ENCODE data around the gene EFNB2. TPM values are rescaled to one million over a fixed set of nuclear protein-coding genes. Genes with fewer than 3 reads are reported as not detected.

The EFNB2 gene
- total and polyA plus RNA-seq, 2 of the 13 experiments (the other 11 are each of a cell fraction or from before 2014, with no cell fraction given), result 0.11 to 0.20 TPM

DNA sequence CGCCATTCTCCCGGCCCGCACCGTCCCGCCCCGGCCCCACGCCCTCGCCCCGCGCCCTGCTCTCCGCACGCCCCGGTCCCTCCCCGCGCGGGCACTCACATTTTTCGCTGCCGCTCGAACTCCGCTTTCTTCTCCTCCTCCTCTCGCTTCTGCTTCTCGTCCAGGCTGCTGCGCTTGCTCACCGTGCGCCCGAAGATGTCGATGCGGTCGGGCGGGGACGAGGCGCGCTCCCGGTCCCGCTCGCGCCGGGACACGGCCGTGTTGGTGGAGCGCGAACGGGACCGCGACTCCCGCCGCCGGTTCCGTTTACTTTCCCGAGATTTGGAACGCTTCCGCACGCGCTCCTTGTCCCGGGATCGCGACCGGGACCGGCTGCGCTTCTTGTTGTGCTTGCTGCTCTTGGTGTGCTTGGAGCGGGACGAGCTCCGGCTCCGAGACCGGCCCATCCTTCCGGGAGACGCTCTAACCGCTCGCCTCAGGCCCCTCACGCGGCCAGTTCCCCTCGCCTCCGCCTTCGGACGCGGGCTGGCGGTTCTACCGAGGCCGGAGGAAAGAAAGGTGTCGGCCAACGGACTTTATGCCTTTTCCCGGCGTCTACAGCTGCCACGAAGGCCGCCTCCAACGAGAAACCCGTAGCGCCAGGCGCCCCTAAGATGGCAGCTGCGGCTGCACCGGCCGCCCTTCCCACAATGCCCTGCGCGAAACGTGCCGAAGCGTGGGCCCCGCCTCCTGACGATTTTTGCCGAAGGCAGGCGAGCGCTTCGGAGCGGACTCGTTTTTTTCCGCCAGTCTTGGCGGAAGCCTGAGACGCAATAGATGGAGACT, 32.2 kb upstream of the EFNB2 start, which contains the start of gene ARGLU1 (continued):
- TF ChIP-seq, protein P1, sequence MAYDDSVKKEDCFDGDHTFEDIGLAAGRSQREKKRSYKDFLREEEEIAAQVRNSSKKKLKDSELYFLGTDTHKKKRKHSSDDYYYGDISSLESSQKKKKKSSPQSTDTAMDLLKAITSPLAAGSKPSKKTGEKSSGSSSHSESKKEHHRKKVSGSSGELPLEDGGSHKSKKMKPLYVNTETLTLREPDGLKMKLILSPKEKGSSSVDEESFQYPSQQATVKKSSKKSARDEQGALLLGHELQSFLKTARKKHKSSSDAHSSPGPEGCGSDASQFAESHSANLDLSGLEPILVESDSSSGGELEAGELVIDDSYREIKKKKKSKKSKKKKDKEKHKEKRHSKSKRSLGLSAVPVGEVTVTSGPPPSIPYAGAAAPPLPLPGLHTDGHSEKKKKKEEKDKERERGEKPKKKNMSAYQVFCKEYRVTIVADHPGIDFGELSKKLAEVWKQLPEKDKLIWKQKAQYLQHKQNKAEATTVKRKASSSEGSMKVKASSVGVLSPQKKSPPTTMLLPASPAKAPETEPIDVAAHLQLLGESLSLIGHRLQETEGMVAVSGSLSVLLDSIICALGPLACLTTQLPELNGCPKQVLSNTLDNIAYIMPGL (CRISPR knock-in tag; IDR thresholded peaks at IDR 0.05; ENCODE audit: borderline replicate concordance in 1 of 2, low read depth in 1 of 2), result peak; percentile 32 to 89; a peak in 3 of 4 replicates
- TF ChIP-seq ZNF44 (CRISPR knock-in tag; IDR thresholded peaks at IDR 0.05) (peak; percentile 48; the same call in 1 of the 2 replicates), ATF7-NPFF (CRISPR knock-in tag; IDR thresholded peaks at IDR 0.05; ENCODE audit: low read depth) (peak; percentile 84; the same call in 1 of the 2 replicates), SPEN (CRISPR knock-in tag; IDR thresholded peaks at IDR 0.05; ENCODE audit: low read depth) (peak; percentile 86; the same call in 1 of the 2 replicates), ESRRA (CRISPR knock-in tag; IDR thresholded peaks at IDR 0.05; ENCODE audit: low read depth) (no peak), MAF1 (CRISPR knock-in tag; IDR thresholded peaks at IDR 0.05; ENCODE audit: borderline replicate concordance) (0 out of 2 replicates have a peak, but pooled peaks have one; percentile 54), HDAC1 (CRISPR knock-in tag; IDR thresholded peaks at IDR 0.05) (peak; percentile 61; the same call in 1 of the 2 replicates), DNMT3B (CRISPR knock-in tag; conservative IDR thresholded peaks at IDR 0.05) (no peak), ZNF777 (CRISPR knock-in tag; IDR thresholded peaks at IDR 0.05) (peak; percentile 61; the same call in 1 of the 2 replicates), PAWR (CRISPR knock-in tag; IDR thresholded peaks at IDR 0.05; ENCODE audit: borderline replicate concordance) (no peak), HOXA3 (CRISPR knock-in tag; IDR thresholded peaks at IDR 0.05) (peak; percentile 89), ELF3 (CRISPR knock-in tag; IDR thresholded peaks at IDR 0.05) (peak; percentile 24; the same call in 1 of the 2 replicates), ERF (CRISPR knock-in tag; IDR thresholded peaks at IDR 0.05) (peak; percentile 45; the same call in 1 of the 2 replicates), PPARG (CRISPR knock-in tag; conservative IDR thresholded peaks at IDR 0.05) (0 out of 2 replicates have a peak, but pooled peaks have one; percentile 29), ZNF501 (CRISPR knock-in tag; IDR thresholded peaks at IDR 0.05) (peak; percentile 89), SNAI1 (CRISPR knock-in tag; IDR thresholded peaks at IDR 0.05; ENCODE audit: borderline replicate concordance) (no peak; the same call in 1 of the 2 replicates), HBP1 (CRISPR knock-in tag; IDR thresholded peaks at IDR 0.05; ENCODE audit: low read depth) (peak; percentile 29; the same call in 1 of the 2 replicates)
- TF ChIP-seq, protein P2, sequence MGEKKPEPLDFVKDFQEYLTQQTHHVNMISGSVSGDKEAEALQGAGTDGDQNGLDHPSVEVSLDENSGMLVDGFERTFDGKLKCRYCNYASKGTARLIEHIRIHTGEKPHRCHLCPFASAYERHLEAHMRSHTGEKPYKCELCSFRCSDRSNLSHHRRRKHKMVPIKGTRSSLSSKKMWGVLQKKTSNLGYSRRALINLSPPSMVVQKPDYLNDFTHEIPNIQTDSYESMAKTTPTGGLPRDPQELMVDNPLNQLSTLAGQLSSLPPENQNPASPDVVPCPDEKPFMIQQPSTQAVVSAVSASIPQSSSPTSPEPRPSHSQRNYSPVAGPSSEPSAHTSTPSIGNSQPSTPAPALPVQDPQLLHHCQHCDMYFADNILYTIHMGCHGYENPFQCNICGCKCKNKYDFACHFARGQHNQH (CRISPR knock-in tag; IDR thresholded peaks at IDR 0.05), result peak; percentile 49; the same call in 1 of the 2 replicates
- TF ChIP-seq, protein P3, sequence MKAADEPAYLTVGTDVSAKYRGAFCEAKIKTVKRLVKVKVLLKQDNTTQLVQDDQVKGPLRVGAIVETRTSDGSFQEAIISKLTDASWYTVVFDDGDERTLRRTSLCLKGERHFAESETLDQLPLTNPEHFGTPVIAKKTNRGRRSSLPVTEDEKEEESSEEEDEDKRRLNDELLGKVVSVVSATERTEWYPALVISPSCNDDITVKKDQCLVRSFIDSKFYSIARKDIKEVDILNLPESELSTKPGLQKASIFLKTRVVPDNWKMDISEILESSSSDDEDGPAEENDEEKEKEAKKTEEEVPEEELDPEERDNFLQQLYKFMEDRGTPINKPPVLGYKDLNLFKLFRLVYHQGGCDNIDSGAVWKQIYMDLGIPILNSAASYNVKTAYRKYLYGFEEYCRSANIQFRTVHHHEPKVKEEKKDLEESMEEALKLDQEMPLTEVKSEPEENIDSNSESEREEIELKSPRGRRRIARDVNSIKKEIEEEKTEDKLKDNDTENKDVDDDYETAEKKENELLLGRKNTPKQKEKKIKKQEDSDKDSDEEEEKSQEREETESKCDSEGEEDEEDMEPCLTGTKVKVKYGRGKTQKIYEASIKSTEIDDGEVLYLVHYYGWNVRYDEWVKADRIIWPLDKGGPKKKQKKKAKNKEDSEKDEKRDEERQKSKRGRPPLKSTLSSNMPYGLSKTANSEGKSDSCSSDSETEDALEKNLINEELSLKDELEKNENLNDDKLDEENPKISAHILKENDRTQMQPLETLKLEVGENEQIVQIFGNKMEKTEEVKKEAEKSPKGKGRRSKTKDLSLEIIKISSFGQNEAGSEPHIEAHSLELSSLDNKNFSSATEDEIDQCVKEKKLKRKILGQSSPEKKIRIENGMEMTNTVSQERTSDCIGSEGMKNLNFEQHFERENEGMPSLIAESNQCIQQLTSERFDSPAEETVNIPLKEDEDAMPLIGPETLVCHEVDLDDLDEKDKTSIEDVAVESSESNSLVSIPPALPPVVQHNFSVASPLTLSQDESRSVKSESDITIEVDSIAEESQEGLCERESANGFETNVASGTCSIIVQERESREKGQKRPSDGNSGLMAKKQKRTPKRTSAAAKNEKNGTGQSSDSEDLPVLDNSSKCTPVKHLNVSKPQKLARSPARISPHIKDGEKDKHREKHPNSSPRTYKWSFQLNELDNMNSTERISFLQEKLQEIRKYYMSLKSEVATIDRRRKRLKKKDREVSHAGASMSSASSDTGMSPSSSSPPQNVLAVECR (CRISPR knock-in tag; IDR thresholded peaks at IDR 0.05; ENCODE audit: borderline replicate concordance), result peak; percentile 66; the same call in 1 of the 2 replicates
